AG04449 (cell line): ENCODE data around the gene KAZALD1.

ENCODE experiments used
- CTCF ChIA-PET: fragments of 350-600 bp; formaldehyde crosslinking; extraction: SDS; loops from one replicate; lab custom pipeline; 2021; ENCODE audit warnings: antibody characterized with exemption; lab: Yijun Ruan, JAX
- POLR2A ChIA-PET: fragments of 400-600, 350-600 bp; formaldehyde crosslinking; extraction: SDS; loops from one replicate; lab custom pipeline; 2020; ENCODE audit warnings: antibody characterized with exemption, inconsistent platforms; lab: Yijun Ruan, JAX
- DNase-seq: peaks from one replicate; pipeline ENCODE4 v3.0.0-alpha.2; 2010; ENCODE audit warnings: low read depth, low spot score
- H3K4me3 ChIP-seq: 2 replicates; pipeline ENCODE4 v1.5.1; 2011; ENCODE audit warnings: low read depth, mild to moderate bottlenecking, control low read depth, low read length
- CTCF ChIP-seq: IDR thresholded peaks from one replicate; pipeline ENCODE4 v1.5.1; 2011; ENCODE audit warnings: mild to moderate bottlenecking, moderate library complexity, low read length, control low read depth, inconsistent platforms; ENCODE audit not compliant: insufficient read depth; ENCODE audit errors: missing control alignments

Gene KAZALD1, protein sequence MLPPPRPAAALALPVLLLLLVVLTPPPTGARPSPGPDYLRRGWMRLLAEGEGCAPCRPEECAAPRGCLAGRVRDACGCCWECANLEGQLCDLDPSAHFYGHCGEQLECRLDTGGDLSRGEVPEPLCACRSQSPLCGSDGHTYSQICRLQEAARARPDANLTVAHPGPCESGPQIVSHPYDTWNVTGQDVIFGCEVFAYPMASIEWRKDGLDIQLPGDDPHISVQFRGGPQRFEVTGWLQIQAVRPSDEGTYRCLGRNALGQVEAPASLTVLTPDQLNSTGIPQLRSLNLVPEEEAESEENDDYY

GRCh38 chr10:101061624-101062231, at the start of gene KAZALD1:
Gene KAZALD1 (plus strand): TSS chr10:101061989. CDS start chr10:101062593, 604 bp downstream.
- no peak for DNase-seq
- ChIA-PET POLR2A (interaction anchor here (0.6 to 3.5 kb wide), 7 partner anchors 9 to 144 kb away, joined by 3 to 16 read pairs (median 5); no protein-coding TSS in a partner anchor), CTCF (interaction anchor here (0.7 to 34.2 kb wide), 12 partner anchors 8 to 720 kb away, joined by 3 to 1481 read pairs (median 12); partner anchors contain the start of genes LZTS2, PDZD7 and SFXN3)
- H3K4me3 ChIP-seq = peak within 1 kb of the TSS; percentile 96
- TF ChIP-seq CTCF = no peak

DNA sequence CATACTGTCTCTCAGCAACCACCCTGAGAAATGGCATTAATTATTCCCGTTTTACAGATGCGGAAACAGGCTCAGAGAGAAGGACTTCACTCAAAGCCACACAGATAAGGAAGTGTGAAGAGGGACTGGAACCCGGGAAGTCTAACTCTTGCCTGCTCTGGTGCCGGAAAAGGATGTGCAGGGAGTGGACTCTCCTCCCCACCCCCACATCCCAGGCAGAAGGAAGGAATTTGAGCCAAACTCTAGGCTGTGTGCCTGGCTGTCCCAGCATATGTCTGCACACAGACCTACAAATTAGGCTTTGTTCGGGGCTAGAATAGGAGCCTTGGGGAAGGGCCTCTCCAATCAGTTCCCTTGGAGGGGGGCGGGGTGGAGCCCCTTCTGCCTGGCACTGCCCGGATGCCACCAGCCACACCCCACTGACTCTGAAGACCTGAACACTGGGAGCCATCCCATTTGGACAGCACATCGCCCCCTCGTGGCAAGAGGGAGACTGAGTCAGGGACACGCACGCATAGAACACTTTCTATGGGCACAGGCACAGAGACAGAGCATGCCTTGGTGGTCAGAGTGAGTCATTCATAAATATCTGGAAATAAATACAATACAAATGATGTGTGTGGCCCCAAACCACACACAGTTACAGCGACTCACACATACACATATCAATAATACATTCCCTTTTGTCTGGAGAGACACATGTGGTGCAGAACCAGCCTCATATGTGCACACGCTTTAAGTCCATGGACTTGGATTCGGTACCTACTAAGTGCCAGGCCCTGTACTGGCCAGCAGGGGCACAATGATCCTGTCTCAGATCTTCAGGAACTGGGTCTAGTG, 49.0 kb upstream of the KAZALD1 start:
- CTCF ChIA-PET = interaction anchor here (1.0 to 7.4 kb wide), 11 partner anchors 14 to 66 kb away, joined by 3 to 336 read pairs (median 5); partner anchors contain the start of genes LZTS2, PDZD7 and SFXN3
- peak; percentile 94 for TF ChIP-seq CTCF
- POLR2A ChIA-PET = no interaction called here
- H3K4me3 ChIP-seq = no peak overlapping the region
- DNase-seq = no peak

DNA sequence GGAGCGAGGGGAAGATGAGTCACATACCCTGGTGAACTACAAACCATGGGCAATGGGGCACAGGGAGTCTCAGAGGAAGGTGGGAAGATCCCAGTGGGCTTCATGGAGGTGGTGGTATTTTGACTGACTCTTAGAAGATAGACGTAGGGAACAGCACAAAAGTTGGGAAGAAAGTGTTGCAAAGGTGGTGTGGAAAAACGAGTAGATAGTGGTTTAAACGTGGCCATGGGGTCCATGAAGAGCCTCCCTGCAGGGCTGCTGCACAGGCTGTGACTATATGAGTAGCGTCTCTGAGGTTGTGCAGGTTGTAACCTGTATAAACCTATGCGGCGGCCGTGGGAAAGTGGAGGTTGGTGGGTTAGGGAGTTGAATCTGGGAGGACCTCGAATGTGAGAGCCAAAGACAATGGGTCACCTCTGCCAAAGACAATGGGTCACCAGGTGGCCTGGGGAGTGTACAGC, 48.4 kb upstream of the KAZALD1 start:
- TF ChIP-seq CTCF = no peak
- DNase-seq = no peak
- ChIA-PET POLR2A (interaction anchor here (2.0 kb wide), 1 partner anchor 13 kb away, joined by 16 read pairs; the partner anchor contains the start of gene LZTS2), CTCF (interaction anchor here (1.3 to 7.3 kb wide), 10 partner anchors 17 to 129 kb away, joined by 3 to 803 read pairs (median 10); partner anchors contain the start of genes KAZALD1, LZTS2, MRPL43 and PDZD7)
- H3K4me3 ChIP-seq = no peak overlapping the region

DNA sequence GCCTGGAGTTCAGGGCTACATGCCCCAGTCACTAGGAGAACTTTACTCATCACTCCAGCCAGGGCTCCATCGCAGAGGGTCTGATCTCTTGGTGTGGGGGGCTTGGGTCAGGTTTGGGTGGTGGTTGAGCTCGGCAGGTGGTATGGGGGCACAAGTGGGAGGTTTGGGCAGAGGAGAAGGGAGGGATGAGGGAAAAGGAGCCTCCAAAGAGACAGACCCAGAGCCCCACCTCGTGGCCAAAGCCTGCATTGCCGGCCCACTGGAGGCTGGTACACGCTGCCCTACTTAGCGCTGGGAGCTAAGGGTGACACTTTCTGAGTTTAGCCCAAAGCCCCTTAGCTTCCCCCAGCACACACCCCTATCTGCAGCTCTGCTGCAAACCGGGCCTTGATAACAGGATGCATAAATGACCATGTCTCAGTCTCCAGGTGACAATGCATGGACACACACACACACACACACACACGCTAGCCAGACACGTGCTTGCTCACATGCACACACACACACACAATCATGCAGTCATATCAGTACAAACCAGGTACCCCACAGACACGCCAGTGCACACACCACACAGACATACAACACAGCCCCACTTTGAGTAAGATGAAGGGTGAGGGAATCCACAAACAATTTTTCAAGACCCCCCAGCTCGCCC, 47.4 kb upstream of the KAZALD1 start:
- POLR2A ChIA-PET = interaction anchor here (1.2 to 2.0 kb wide), 4 partner anchors 14 to 39 kb away, joined by 4 to 16 read pairs (median 5); partner anchors contain the start of gene LZTS2
- DNase-seq = no peak
- no peak overlapping the region for H3K4me3 ChIP-seq
- TF ChIP-seq CTCF = peak; percentile 96
- CTCF ChIA-PET = interaction anchor here (0.6 to 7.3 kb wide), 30 partner anchors 10 to 576 kb away, joined by 3 to 803 read pairs (median 4); partner anchors contain the start of genes KAZALD1, LZTS2, MRPL43 and PDZD7

GRCh38 chr10:101014966-101015581, 46.7 kb upstream of the KAZALD1 start:
- ChIA-PET POLR2A (interaction anchor here (1.2 to 2.0 kb wide), 4 partner anchors 15 to 40 kb away, joined by 4 to 16 read pairs (median 5); partner anchors contain the start of gene LZTS2), CTCF (interaction anchor here (0.6 to 7.3 kb wide), 30 partner anchors 9 to 577 kb away, joined by 3 to 803 read pairs (median 4); partner anchors contain the start of genes KAZALD1, LZTS2, MRPL43 and PDZD7)
- TF ChIP-seq CTCF = no peak
- DNase-seq = no peak
- H3K4me3 ChIP-seq = no peak overlapping the region
